CD1c-positive myeloid dendritic cell (primary cell): ENCODE results near the gene MSI2.
"Not testable (repeated sequence)": the region's sequence is repeated elsewhere in the genome, so short reads cannot be mapped to it uniquely, and the experiment has no call there.

Experiments
- DNase-seq: peaks from one replicate; pipeline ENCODE4 v3.0.0-alpha.2; 2016; ENCODE audit errors: extremely low spot score

MSI2 gene

GRCh38 chr17:57255776-57256681 lies at the start of gene MSI2:
TSS of gene MSI2 (plus strand) at chr17:57256523. CDS start at chr17:57256743, 220 bp downstream.
- DNase-seq: peak; percentile 77

- no peak for DNase-seq
These were observed 49.4 kb upstream of the MSI2 start for GRCh38 chr17:57206928-57207327.

GRCh38 chr17:57207396-57207795 lies 48.9 kb upstream of the MSI2 start:
- no peak for DNase-seq

- no peak for DNase-seq
These were observed 46.1 kb upstream of the MSI2 start for GRCh38 chr17:57210224-57210553.

- DNase-seq: no peak
These were observed 45.3 kb upstream of the MSI2 start for GRCh38 chr17:57210972-57211411.

- no peak for DNase-seq
These were observed 44.8 kb upstream of the MSI2 start for GRCh38 chr17:57211543-57211942.

- DNase-seq: no peak
These were observed 43.0 kb upstream of the MSI2 start for GRCh38 chr17:57213180-57213825.

- DNase-seq: no peak
These were observed 41.0 kb upstream of the MSI2 start for GRCh38 chr17:57215317-57215716.

- no peak for DNase-seq
These were observed 34.7 kb upstream of the MSI2 start for GRCh38 chr17:57221366-57222350.

GRCh38 chr17:57222422-57222821 lies 33.9 kb upstream of the MSI2 start:
- DNase-seq: not testable (repeated sequence)

GRCh38 chr17:57225127-57225526 lies 31.2 kb upstream of the MSI2 start:
- no peak for DNase-seq

- no peak for DNase-seq
These were observed 29.5 kb upstream of the MSI2 start for GRCh38 chr17:57226793-57227192.

GRCh38 chr17:57228911-57229310 lies 27.4 kb upstream of the MSI2 start:
- no peak for DNase-seq

GRCh38 chr17:57234061-57234738 lies 22.1 kb upstream of the MSI2 start:
- no peak for DNase-seq

- no peak for DNase-seq
These were observed 21.6 kb upstream of the MSI2 start for GRCh38 chr17:57234739-57235092.

- no peak for DNase-seq
These were observed 21.2 kb upstream of the MSI2 start for GRCh38 chr17:57235124-57235523.

GRCh38 chr17:57236686-57237299 lies 19.5 kb upstream of the MSI2 start:
- DNase-seq: no peak

GRCh38 chr17:57240648-57241047 lies 15.7 kb upstream of the MSI2 start:
- no peak for DNase-seq

GRCh38 chr17:57242148-57242547 lies 14.2 kb upstream of the MSI2 start:
- DNase-seq: no peak

GRCh38 chr17:57243171-57243622 lies 13.1 kb upstream of the MSI2 start:
- peak; percentile 86 for DNase-seq

- no peak for DNase-seq
These were observed 10.5 kb upstream of the MSI2 start for GRCh38 chr17:57245786-57246185.
